HG02759 (cell line): ENCODE results near the gene POMC.
"Not testable (repeated sequence)": the region's sequence is repeated elsewhere in the genome, so short reads cannot be mapped to it uniquely, and the experiment has no call there.

Experiments
- ATAC-seq: cut with Tn5 transposase; IDR thresholded peaks from one replicate; pipeline ENCODE4 v1.9.1; 2021; ENCODE audit warnings: mild to moderate bottlenecking, moderate library complexity; ENCODE audit not compliant: unreplicated experiment

POMC gene

DNA sequence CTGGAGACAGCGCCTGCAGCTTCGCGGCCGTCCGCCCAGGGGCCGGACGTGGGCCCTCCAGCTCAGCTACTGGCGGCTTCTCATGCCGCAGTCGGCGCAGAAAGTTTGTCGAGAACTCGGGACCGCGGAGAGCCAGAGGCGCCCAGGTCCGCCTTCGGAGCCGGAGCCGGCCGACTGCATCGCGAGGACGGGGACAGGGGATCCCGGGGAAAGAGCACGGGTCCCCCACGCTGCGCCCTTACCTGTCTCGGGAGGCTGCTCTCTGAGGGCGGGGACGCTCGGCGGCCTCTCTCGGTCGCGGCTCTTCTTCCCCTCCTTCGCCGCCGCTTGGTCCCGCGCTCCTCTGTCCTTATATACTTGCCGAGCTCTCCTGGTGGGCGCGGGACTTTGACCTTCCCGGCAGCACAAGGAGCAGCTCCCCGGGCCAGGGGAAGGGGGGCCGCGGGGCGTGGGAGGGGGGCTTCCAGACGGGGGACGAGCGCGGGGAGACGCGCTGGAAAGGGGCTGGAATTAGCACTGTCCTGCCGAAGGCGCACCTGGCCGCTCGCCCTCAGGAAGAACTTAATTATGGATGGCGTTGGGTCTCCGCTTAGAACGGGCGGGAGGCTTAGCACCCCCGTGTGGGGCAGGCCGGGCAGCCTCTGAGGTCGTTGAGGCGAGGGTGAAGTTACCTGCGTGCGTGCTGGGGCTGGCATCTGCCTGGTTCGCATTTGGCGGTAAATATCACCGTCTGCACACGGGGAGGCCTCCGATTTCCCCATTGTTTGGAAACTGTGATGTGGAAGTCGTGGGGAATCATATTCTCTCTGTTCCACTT is at the start of gene POMC:
TSS of gene POMC (minus strand) at position 325 of the 817 bp plus-strand sequence. CDS start 3,808 bp downstream, outside the sequence.
- ATAC-seq, result peak; percentile 52

DNA sequence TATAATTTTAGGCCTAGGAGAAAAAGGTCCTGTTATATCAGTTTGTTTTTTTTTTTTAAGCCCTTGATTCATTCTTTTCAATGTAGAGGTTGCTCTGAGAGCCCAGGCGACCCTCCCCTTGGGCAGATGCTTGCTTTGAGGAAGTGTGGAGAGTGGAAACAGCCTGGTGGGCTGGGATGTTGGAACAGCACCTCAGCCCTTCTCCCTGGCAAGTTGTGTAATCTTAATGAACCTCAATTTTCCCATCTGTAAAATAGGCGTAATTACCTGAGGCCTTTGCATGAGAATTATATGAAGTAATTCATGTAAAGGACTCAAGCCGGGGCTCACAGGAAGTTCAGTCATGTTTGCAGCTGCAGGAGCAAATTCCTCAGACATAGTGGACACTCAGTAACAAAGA is 49.7 kb upstream of the POMC start:
- no peak for ATAC-seq

DNA sequence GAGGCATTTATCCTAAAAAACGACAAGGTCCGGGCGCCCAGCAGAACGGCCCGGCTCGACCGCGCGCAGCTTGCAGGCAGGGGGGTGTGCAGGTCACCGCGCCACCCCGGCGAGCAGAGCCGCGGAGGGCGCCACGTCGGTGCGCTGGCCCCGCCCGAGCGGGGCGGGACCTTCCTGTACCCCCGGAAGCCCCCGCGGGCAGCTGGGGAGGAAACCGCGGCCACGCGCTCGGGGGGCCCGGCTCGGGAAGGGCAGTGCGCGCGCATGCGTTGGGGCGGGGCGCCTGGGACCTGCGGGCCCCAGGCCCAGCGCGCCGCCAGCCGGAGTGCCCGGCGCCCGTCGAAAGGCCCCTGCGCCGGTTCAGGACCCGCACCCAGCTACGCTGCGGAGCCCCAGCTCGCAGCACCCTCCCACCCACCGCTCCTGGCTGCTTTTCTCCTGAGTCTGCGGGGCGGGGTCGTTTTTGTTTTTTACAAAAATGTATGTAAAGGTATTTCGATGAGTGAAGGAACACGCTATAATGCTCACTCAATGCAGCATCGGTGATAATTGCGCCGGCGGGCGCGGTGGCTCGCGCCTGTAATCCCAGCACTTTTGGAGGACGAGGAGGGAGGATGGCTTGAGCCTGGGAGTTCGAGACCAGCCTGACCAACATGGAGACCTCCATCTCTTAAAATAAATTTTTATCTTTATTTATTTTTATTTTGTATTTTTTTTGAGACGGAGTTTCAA is 47.7 kb upstream of the POMC start:
- peak; percentile 81 for ATAC-seq

DNA sequence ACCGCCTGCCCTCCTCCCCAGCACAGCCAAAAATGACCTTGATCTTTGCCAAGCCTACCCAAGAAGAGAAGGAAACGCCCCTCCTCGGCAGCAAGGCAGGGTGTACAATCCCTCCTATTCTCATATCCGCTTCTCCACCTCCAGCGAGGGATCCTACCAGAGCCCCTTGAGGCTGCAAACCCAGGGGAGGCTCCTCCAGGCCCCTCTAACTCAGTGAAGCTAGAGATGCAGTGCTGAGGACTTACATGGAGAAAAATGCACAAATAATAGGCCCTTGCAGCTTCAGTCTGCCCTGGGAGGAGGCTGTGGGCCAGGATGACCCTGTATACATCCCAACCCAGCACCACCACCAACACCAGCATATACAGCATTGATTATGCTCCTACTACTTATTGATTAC is 46.9 kb upstream of the POMC start:
- no peak for ATAC-seq

DNA sequence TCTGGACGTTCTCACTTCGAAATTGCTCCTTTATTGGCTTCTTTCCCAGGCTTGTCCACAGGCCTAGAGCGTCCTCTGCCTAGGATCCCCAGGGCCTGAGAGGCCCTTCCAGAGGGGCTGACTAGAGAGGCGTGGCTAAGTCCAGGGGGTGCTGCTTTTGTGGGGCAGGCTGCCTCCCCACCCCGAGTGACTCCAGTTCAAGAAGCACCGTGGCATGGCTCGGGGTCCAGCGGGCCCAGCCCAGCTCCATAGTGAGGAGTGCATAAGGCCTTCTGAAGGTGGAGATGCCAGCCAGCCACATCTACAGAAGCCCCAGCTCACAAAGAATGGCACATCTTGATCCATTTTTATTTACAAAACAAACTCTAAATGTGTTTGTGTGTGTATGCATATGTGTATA is 44.8 kb upstream of the POMC start:
- no peak for ATAC-seq

DNA sequence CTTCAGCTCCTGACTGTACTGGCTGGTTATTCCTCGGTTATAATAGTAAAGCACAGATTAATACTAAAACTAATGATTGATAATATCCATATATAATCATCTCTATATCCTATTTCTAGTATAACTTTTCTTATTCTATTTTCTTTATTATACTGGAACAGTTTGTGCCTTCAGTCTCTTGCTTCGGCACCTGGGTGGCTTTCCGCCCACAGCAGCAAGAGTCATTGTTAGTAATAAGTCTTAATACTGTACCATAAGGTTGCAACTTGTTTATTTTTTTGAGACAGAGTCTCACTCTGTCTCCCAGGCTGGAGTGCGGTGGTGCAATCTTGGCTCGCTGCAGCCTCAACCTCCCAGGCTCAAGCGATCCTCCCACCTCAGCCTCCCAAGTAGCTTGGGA is 42.5 kb upstream of the POMC start:
- ATAC-seq, result not testable (repeated sequence)

DNA sequence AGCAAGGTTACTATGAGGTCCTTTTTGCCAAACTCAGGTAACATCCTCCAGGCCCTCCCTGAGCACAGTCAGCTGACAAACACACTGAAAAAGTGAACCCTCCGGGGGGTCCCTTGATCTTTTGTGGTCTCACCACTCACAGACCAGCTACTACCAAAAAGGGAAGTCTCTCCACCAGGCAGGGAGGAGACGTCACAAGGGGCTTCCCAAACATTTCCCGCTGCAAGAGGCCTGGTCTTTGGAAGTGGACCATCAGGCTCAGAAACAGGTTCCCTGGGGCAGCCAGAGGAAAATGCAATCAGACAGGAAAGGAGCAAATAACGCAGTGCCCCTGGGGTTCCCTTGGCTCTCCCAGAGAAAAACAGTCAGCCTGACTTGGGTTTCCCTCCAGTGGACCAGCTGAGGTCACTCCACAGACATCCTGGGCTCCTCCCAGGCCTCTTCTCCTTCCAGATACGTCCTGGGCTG is 38.7 kb upstream of the POMC start:
- no peak for ATAC-seq

DNA sequence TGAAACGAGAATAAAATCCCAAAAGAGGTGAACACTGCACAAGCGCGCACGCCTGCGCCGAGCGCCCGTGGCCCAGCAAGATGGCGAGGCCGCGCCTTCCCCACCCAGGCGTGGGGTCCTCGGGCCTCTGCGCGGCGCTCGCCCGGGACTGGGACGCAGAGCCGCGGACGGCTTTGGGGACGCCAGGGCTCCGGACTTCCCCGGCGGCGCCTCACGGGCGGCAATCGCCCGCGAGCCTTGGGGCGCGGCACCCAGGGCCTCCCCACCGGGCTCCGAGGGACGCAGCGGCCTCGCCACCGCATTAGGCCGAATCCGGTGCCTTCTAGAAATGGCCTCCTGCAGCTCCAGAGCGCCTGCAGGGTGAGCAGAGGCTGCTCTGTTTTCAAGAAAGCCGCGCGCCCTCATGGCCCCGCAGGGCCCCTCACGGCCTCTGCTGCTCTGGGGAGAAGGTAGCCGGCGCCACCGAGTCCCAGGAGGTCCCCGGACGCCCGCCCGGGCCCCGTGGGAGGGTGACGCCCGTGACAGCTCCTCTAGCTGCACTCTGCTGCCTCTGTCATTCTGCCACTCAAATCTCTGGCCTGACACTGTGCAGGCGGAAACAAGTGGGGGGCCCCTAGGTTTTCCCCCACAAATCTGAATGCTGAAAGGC is 35.9 kb upstream of the POMC start:
- no peak for ATAC-seq

DNA sequence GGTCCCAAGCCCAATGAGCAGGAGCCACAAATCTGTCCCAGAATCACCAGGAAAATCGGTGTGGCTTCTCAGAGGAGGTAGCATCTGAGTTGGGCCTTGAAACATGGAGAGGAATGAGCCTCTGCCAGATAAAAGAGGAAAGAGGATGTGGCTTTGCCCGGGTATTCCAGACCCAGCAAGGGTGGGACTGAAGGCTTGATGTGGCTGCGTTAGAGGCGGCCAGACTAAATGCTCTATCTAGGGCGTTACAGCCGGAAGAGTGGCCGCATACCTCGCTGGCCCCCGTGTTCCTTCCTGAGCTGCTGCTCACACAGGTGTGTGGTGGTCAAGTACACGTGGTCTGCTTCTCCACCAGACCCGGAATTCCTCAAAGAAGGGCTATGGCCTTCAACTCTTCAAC is 33.9 kb upstream of the POMC start:
- ATAC-seq, result no peak

DNA sequence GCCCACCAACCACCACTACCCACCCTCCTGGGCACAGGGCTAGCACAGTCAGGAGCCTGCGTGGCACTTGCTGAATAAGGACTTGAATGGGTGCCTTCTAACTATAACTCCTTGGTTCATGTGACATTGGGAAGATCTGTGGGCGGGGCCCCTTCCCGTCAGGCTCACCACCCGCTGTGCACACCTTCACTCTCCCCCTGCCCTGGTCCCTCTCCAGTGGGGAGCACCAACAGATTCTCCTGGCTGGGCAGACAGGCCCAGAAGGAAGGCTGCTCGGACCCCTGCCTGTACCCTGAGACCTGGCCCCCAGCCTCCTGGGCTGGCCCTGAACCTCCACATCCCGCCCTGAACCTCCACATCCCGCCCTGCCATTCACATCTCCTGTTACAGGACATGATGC is 33.4 kb upstream of the POMC start:
- ATAC-seq, result no peak

DNA sequence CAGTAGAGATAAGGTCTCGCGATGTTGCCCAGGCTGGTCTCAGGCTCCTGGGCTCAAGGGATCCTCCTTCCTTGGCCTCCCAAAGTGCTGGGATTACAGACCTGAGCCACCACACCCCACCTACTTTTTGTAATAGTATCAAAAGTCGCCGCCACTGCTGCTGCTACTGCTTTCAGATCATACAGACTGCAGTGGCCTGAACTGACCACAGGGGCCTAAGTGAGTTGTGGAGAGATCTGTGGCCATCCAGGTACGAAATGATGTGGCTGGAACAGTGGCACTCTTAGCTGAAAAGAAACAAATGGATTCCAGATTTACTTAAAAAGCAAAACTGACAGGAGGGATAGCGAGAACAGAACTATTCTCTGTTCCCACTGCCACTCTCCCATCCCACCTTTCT is 32.9 kb upstream of the POMC start:
- ATAC-seq, result no peak

DNA sequence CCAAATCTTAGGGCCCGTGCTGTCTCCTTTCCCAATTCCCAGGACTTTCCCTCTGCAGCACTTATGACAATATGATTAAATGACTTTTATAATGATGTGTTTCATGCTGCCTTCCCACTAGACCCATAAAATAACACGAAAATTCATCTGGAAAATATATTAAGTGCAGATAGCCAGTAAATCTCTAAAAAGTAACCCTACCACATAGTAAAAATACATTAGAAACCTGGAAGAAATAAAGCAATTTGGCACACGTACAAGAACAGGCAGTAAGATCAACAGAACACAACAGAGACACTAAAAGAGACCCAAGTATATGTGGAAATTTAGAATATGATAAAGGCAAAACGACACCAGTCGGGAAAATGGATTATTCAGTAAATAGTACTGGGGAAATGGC is 30.2 kb upstream of the POMC start:
- ATAC-seq, result no peak

DNA sequence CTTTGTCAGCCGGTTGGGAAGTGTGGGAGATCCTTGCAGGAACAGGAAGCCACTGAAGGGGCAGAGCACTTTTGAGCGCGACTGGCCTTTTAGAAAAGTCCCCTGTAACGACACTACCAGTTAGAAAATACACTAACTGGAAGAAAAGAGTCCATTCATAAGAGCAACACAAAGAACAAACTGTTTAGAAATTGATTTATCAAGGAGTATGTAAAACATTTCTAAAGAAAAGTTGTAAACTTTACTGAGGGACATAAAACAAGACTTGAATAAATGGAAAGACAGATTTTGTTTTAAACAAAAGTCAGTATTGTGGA is 29.8 kb upstream of the POMC start:
- ATAC-seq, result no peak

DNA sequence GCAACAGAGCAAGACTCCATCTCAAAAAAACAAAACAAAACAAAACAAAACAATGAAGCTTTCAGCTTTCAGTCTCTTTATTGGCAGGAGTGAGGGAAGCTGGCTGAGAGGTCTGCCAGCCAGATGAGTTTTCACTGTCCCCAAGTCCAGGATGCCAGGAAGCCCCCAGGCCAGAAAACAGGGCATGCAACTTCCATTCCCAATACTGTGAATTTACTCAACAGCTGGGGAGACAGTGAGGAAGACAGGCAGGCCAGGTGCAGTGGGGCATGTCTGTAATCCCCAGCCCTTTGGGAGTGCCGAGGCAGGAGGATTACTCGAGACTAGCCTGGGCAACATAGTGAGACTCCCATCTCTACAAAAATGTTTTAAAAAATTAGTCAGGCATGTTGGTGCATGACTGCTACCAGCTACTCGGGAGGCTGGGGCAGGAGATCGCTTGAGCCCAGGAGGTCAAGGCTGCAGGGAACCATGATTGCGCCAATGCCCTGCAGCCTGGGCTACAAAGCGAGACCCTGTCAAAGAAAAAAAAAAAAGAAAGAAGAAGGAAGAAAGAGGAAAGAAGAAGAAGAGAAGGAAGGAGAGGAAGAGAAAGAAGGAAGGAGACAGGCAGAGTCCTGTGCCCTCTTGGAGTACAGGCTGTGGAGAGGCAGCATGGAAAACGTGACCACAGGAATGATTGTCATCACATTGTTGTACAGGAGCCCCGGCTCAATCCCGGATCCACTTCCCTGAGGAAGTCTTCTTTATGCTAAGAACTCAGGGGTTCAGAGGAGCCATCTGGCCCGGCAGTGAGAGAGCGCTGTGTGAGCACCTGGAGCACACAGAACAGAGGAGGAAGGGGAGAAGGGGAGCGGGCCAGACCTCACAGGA is 29.2 kb upstream of the POMC start:
- ATAC-seq, result no peak

DNA sequence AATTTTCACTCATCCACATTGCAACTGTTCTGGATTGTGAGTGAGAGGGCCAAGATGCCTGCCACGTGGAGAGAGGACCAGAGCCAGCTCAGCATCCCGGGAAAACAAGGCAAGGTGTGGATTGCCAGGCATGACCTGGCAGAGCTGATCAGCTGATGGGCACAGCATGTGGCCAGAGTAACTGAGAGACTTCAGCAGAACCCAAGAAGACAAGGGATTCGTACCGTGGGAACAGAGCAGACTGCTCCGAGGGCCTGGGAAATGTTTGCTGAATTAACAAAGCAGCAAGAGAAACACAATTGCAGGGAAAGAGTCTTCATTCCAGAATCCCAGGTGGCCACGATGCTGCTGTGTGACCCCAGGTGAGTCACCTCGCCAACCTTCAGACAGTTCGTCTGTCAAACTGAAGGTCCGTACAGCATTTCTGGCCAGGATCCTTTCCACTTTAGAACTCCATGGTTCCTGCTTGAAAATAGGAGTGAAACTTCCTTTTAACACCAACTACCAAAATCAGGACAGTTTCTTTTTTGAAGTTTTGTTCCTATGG is 26.3 kb upstream of the POMC start:
- no peak for ATAC-seq

DNA sequence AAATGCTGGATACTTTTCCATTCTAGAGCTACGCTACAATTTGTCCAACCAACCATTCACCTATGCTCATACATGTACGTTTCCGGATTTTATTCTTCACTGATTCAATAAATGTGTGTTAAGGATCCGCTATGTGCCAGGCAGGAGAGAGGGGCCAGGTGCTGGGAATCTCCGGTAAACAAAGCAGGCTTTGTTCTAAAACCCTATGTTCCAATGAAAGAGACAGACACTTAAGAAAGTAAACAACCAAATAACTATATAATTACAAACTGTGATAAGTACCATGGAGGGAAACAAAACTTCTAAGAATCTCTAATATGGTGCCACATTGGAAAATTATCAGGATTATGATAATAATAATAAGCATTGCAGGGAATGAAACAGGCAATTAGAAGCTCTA is 22.2 kb upstream of the POMC start:
- no peak for ATAC-seq

DNA sequence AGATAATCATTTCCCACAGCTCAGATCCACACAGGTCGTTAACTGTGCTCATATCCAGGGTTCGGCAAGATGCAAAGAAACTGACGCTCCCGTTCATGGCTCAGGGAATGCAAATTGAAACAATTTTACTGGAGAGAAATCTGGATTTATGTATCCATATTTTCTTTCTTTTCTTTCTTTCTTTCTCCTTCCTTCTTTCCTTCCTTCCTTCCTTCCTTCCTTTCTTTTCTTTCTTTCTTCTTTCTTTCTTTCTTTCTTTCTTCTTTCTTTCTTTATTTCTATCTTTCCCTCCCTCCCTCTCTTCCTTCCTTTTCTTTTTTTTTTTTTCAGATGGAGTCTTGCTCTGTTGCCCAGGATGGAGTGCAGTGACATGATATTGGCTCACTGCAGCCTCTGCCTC is 20.0 kb upstream of the POMC start:
- ATAC-seq, result no peak

DNA sequence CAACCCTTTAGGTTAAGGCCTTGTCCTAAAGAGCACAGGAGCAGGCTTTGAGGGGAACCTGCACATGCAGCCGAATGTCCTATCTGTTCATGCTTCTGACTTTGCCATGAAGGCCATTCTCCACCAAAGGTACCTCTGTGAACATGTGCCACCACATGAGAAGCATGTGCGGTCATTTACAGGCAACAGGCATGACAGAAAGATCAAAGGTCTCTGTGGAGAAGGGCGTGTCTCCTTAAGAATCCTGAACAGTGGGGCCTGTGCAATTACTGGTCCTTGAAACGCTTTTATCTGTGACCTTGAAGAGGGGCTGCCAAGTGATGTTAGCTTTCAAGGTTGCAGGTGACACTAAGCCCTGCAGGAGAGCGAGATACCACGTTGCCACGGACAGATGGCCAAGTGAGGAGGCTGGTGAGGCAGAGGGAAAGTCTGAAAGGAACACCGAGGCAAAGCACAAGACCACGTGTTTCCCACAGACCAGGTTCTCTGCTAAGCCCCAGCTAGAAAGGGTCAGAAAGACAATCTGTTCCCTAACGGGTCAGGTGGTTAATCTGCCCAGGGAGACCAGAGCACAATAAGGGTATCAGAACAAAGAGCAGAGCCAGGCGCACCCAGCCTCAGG is 19.5 kb upstream of the POMC start:
- no peak for ATAC-seq

DNA sequence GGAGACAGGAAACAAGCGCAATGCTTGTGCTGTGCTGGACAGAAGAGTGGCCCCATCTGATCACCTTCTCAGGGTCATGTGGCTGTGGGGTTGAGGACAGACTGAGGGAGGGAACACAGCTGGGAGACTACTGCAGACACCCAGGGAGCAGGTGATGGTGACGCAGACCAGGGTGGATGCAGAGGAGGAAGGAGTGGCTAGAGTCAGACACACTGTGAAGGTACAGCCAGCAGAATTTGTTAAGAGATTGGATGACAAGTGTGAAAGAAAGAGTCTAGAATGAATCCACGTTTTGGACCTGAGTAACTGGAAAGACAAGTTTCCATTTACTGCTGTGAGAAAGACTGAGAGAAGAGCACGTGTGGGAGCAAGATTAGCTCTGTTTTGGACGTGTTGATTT is 15.9 kb upstream of the POMC start:
- ATAC-seq, result no peak

DNA sequence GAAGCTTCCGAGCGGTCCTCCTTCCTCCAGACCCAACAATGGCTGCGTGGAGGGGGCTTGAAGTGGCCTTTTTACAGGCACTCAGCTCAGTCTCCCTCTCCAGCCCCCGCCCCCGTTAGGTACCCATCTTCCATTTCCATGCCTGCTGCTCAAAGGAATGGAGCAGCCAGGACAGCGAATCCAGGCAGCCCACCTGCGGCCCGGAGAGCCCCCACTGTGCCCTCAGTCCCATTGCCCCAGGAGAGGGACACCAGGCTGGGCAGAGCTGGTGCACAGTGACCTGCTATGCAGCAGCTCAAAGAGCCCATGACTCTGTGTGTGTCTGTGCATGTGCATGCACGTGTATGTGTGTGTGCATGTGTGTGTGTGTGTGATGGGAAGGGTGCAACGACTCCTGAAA is 10.6 kb upstream of the POMC start:
- ATAC-seq, result no peak
